Measurements from ENCODE around the gene C16orf87. TPM values are rescaled to one million over a fixed set of nuclear protein-coding genes. Genes with fewer than 3 reads are reported as not detected.

The C16orf87 gene
- total RNA-seq, 4 donors from 2014 or later = 5.1 to 13.3 (median 6.2) TPM

DNA sequence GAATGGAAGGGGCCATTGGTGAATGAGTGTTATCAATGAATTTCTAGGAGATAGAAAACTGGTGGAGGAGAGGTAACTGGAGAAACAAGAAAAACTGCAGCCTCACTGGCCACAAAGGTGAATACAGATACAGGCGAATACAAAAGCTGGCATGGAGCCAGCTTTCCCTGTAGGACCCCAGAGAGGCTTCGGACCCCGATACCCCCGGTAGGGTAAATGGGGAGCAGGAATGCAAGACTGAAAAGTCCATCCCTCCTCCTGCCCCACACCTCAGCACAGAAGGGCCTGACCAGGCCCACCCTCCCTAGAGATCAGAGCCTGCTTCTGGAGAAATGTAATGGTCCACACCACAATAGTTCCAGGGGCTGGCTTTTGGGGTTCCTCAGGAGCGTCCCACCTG is 78.0 kb downstream of the C16orf87 start:
- Histone ChIP-seq H3K4me3 (replicated peaks in 1 of 3) (no peak overlapping the region), H3K27ac (no peak overlapping the region), H3K9me3 (no peaks in the 10 kb centered on the region), H3K36me3 (no peaks in the 10 kb centered on the region), H3K4me1 (no peaks in the 10 kb centered on the region), H3K27me3 (no peaks in the 10 kb centered on the region)
- TF ChIP-seq POLR2A (IDR thresholded peaks at IDR 0.05) (no peak), CTCF (IDR thresholded peaks at IDR 0.05) (no peak)
- no peak for DNase-seq
- 77 to 85% methylated on average over 5 of the region's 5 CpGs for WGBS, 2 donors
- intact Hi-C loops (cut with DNase I) = no loop called here

DNA sequence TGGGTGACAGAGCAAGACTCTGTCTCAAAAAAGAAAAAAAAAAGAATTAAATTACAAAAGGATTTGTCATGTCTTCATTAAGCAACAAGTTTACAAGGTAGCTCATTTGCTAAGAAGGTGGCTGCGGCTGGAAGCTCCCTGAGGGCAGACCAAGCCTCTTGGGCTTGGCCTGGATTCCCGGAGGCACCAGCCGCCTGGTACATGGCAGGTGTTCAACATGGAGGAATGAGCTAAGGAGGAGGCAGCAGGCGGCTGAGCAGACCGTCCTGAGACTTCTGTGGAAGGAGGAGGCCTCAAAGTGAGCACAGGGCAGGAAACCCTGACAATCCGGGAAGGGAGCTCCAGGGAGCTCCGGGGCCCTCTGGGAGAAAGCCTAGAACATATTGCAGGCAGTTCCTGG is 79.6 kb downstream of the C16orf87 start:
- TF ChIP-seq CTCF (IDR thresholded peaks at IDR 0.05) (no peak), POLR2A (IDR thresholded peaks at IDR 0.05) (no peak)
- H3K27ac ChIP-seq = no peak overlapping the region
- H3K27me3 ChIP-seq = no peaks in the 10 kb centered on the region
- intact Hi-C loops (cut with DNase I) = no loop called here
- DNase-seq = no peak
- no peak overlapping the region for H3K4me3 ChIP-seq (replicated peaks in 1 of 3)
- H3K36me3 ChIP-seq = no peaks in the 10 kb centered on the region
- H3K4me1 ChIP-seq = no peaks in the 10 kb centered on the region
- WGBS, 2 donors = 86 to 89% methylated on average over 7 of the region's 7 CpGs
- no peaks in the 10 kb centered on the region for H3K9me3 ChIP-seq

- Histone ChIP-seq H3K27me3 (no peaks in the 10 kb centered on the region), H3K4me1 (no peaks in the 10 kb centered on the region), H3K9me3 (no peaks in the 10 kb centered on the region), H3K36me3 (no peaks in the 10 kb centered on the region), H3K4me3 (replicated peaks in 1 of 3) (no peak overlapping the region), H3K27ac (no peak overlapping the region)
- TF ChIP-seq CTCF (IDR thresholded peaks at IDR 0.05) (no peak), POLR2A (IDR thresholded peaks at IDR 0.05) (no peak)
- peak; percentile 15 to 22 for DNase-seq
- WGBS, 2 donors = 62 to 66% methylated on average over 18 to 19 of the region's 20 CpGs
- intact Hi-C loops (cut with DNase I) = no loop called here
Observed at GRCh38 chr16:46748775-46749705, 81.9 kb downstream of the C16orf87 start.

DNA sequence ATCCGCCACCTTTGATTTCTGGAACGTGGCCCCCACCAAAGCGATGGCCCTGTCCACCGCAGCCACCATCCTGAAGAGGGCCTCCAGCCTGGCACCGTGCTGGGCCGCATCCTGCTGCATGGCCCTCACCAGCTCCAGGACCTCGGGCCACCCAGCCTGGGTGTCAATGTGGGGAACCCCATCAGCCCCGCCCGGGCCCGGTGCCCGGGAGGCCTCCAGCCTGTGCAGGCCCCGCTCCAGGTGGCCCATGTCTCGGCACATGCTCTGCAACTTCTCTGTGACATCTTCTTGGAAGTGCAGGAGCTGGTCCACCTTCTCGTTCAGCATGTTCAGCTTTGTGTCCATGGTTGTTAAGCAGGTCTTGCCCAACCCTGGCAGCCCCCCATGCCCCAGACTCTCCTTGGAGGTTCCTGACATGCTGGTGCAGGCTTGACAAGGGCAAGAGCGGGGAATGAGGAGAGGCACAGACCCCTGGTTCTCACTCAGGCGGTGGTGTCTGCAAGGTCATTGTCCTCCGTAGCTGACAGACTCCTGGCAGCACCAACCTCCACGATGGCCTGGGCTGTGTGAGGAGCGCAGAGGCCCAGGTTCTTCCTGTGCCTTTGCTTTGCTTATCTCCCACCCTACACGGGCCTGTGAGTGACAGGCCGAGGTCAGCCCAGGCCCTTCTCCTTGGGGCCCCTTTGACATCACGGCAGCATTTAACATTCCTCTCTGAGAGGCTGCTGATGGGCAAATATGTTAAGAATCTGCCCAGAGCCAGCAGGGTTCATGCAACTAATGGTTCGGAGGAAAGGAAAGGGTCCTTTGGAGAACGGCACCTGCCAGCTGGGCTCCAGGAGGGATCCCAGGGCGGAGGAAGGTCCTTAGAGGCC is 83.0 kb downstream of the C16orf87 start, which contains the start of gene MYLK3:
TSS of gene MYLK3 (minus strand) at position 568 of the 875 bp plus-strand sequence. CDS start at position 417, 151 bp downstream.
- WGBS, 2 donors = 78 to 80% methylated on average over 20 to 25 of the region's 25 CpGs
- Histone ChIP-seq H3K4me3 (replicated peaks in 1 of 3) (no peak within 1 kb of the TSS), H3K27ac (no peak within 1 kb of the TSS), H3K9me3 (no peaks in the 10 kb centered on the region), H3K36me3 (no peaks in the 10 kb centered on the region), H3K27me3 (no peaks in the 10 kb centered on the region), H3K4me1 (no peaks in the 10 kb centered on the region)
- no peak for DNase-seq
- TF ChIP-seq CTCF (IDR thresholded peaks at IDR 0.05) (no peak), POLR2A (IDR thresholded peaks at IDR 0.05) (no peak)
- intact Hi-C loops (cut with DNase I) = no loop called here
